Adrenal gland (tissue), 5 donors: ENCODE measurements around the gene NSUN4.
"Not testable (repeated sequence)": the region's sequence is repeated elsewhere in the genome, so short reads cannot be mapped to it uniquely, and the experiment has no call there.

Experiments
- POLR2A ChIP-seq, 2 donors: fragments of 450-650 bp; IDR thresholded peaks; one replicate each; pipeline ENCODE4 v1.6.1; 2017; ENCODE audit warnings: antibody characterized with exemption in 2 of 2, mild to moderate bottlenecking in 2 of 2, moderate library complexity in 1 of 2
- TF ChIP-seq, protein P1 (sequence below), 6 experiments: fragments of 450-650 bp in 4 of 6; fragments of 200-600 bp in 2 of 6; sonication (generic) in 1 of 6; IDR thresholded peaks; 1 replicate in 5 of 6; 2 replicates in 1 of 6; pipeline versions ENCODE4 v1.5.1 to v1.8.0; 2016 to 2021; ENCODE audit warnings: antibody characterized with exemption in 6 of 6, mild to moderate bottlenecking in 2 of 6, moderate library complexity in 1 of 6
- donor health status: DM: no; HTN: no; CAD: no.

DNA sequence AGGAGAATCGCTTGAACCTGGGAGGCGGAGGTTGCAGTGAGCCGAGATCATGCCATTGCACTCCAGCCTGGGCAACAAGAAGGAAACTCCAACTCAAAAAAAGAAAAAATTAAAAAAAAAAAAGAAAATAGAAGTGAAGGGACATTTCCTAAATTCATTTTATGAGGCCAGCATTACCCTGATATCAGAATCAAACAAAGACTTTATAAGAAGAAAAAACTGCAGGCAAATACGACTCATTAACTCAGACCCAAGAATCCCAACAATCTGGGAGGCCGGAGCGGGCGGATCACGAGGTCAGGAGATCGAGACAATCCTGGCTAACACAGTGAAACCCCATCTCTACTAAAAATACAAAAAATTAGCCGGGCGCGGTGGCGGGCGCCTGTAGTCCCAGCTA, 3.2 kb upstream of the NSUN4 start:
- TF ChIP-seq POLR2A (IDR thresholded peaks at IDR 0.05), result not testable (repeated sequence)
- TF ChIP-seq, protein P1, sequence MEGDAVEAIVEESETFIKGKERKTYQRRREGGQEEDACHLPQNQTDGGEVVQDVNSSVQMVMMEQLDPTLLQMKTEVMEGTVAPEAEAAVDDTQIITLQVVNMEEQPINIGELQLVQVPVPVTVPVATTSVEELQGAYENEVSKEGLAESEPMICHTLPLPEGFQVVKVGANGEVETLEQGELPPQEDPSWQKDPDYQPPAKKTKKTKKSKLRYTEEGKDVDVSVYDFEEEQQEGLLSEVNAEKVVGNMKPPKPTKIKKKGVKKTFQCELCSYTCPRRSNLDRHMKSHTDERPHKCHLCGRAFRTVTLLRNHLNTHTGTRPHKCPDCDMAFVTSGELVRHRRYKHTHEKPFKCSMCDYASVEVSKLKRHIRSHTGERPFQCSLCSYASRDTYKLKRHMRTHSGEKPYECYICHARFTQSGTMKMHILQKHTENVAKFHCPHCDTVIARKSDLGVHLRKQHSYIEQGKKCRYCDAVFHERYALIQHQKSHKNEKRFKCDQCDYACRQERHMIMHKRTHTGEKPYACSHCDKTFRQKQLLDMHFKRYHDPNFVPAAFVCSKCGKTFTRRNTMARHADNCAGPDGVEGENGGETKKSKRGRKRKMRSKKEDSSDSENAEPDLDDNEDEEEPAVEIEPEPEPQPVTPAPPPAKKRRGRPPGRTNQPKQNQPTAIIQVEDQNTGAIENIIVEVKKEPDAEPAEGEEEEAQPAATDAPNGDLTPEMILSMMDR (IDR thresholded peaks at IDR 0.05), result not testable (repeated sequence)
